HCT116 (cell line): ENCODE measurements around the gene WASL. TPM values are rescaled to one million over a fixed set of nuclear protein-coding genes. Genes with fewer than 3 reads are reported as not detected.

Source experiments
- ATAC-seq: fragments of 200-7000 bp; cut with Tn5 transposase; 2 replicates; pipeline ENCODE4 v1.9.1; 2020; ENCODE audit warnings: mild to moderate bottlenecking, moderate library complexity
- BruUV-seq: library from RNA; stranded (reverse); fragments of 400-500 nt; replicated peaks from 2 replicates; lab custom pipeline; 2021; lab: Mats Ljungman, UMichigan
- CTCF ChIA-PET: fragments of 300-600 bp; sonication (Branson Sonifier 250); formaldehyde crosslinking; loops from one replicate; lab custom pipeline; 2021; ENCODE audit warnings: antibody characterized with exemption; lab: Charles Lee
- POLR2A ChIA-PET: fragments of 300-600, 350-600 bp; sonication (Branson Sonifier 250); formaldehyde crosslinking; loops from one replicate; lab custom pipeline; 2021; ENCODE audit warnings: antibody characterized with exemption; lab: Charles Lee
- RAD21 ChIA-PET, 2 experiments: fragments of 300-600 bp; sonication (Branson Sonifier 250); formaldehyde crosslinking; loops; one replicate each; lab custom pipeline; 2023; ENCODE audit warnings: low total read pairs in 2 of 2; ENCODE audit not compliant: uncharacterized antibody in 2 of 2, unreplicated experiment in 2 of 2, low non-redundant PET in 1 of 2; lab: Charles Lee
- DNase-seq: peaks from one replicate; pipeline ENCODE4 v3.0.0-alpha.2; 2010; ENCODE audit warnings: low read depth, low spot score
- H2AFZ ChIP-seq: fragments of 200-600 bp; shearing (Covaris generic), sonication (generic); 2 replicates; pipeline ENCODE4 v1.6.1; 2017; ENCODE audit warnings: low read depth, mixed run types, mixed read lengths, antibody characterized with exemption, low read length; ENCODE audit not compliant: poor library complexity, severe bottlenecking
- H3K27ac ChIP-seq: 2 replicates; pipeline ENCODE4 v1.5.1; 2012; ENCODE audit warnings: low read depth, low read length
- H3K27me3 ChIP-seq: fragments of 200-600 bp; sonication (generic); 2 replicates; pipeline ENCODE4 v1.6.1; 2016; ENCODE audit warnings: mixed run types, low read length, mixed read lengths; ENCODE audit not compliant: insufficient read depth
- H3K36me3 ChIP-seq, 2 experiments: fragments of 200-500 bp in 1 of 2; fragments of 200-600 bp in 1 of 2; sonication (Bioruptor generic) in 1 of 2; sonication (generic) in 1 of 2; 2 replicates each; pipeline versions ENCODE4 v1.5.1 to v1.6.1; 2014 to 2016; ENCODE audit warnings: low read length in 2 of 2, inconsistent platforms in 1 of 2, mixed read lengths in 1 of 2, mixed run types in 1 of 2; ENCODE audit not compliant: insufficient read depth in 2 of 2, control insufficient read depth in 1 of 2
- H3K4me1 ChIP-seq, 2 experiments: fragments of 200-600 bp in 1 of 2; sonication (generic) in 1 of 2; 2 replicates each; pipeline versions ENCODE4 v1.5.1 to v1.6.1; 2012 to 2017; ENCODE audit warnings: low read length in 2 of 2, inconsistent platforms in 1 of 2, mild to moderate bottlenecking in 1 of 2, mixed read lengths in 1 of 2, mixed run types in 1 of 2, moderate library complexity in 1 of 2; ENCODE audit not compliant: insufficient read depth in 2 of 2, control insufficient read depth in 1 of 2
- H3K4me2 ChIP-seq: fragments of 200-600 bp; sonication (generic); 2 replicates; pipeline ENCODE4 v1.6.1; 2017; ENCODE audit warnings: mixed run types, low read length, mixed read lengths
- H3K4me3 ChIP-seq, 2 experiments: fragments of 200-600 bp in 1 of 2; sonication (generic) in 1 of 2; replicated peaks in 1 of 2; 2 replicates each; pipeline ENCODE4 v1.5.1; 2011 to 2016; ENCODE audit warnings: low read length in 2 of 2, control low read depth in 1 of 2, low read depth in 1 of 2, mild to moderate bottlenecking in 1 of 2, mixed read lengths in 1 of 2, mixed run types in 1 of 2
- H3K79me2 ChIP-seq: fragments of 200-600 bp; sonication (generic); 2 replicates; pipeline ENCODE4 v1.6.1; 2017; ENCODE audit warnings: mild to moderate bottlenecking, mixed run types, low read length, moderate library complexity, mixed read lengths; ENCODE audit not compliant: insufficient read depth
- H3K9ac ChIP-seq: fragments of 200-600 bp; sonication (generic); 2 replicates; pipeline ENCODE4 v1.6.1; 2016; ENCODE audit warnings: low read length, mixed read lengths
- H3K9me2 ChIP-seq: fragments of 200-600 bp; sonication (generic), shearing (Covaris generic); 2 replicates; pipeline ENCODE4 v1.6.1; 2017; ENCODE audit warnings: mixed run types, mild to moderate bottlenecking, moderate library complexity; ENCODE audit not compliant: insufficient read depth
- H3K9me3 ChIP-seq, 2 experiments: fragments of 200-500 bp in 1 of 2; fragments of 200-600 bp in 1 of 2; sonication (Bioruptor generic) in 1 of 2; sonication (generic) in 1 of 2; 2 replicates each; pipeline ENCODE4 v1.6.1; 2014 to 2017; ENCODE audit warnings: low read length in 2 of 2, mixed read lengths in 2 of 2, inconsistent platforms in 1 of 2, low read depth in 1 of 2, mild to moderate bottlenecking in 1 of 2, mixed run types in 1 of 2, moderate library complexity in 1 of 2; ENCODE audit not compliant: control insufficient read depth in 1 of 2, insufficient read depth in 1 of 2
- H4K20me1 ChIP-seq: fragments of 200-600 bp; sonication (generic), shearing (Covaris generic); 2 replicates; pipeline ENCODE4 v1.6.1; 2017; ENCODE audit warnings: mixed run types, mild to moderate bottlenecking, moderate library complexity; ENCODE audit not compliant: insufficient read depth
- ATF3 ChIP-seq: IDR thresholded peaks from 2 replicates; pipeline ENCODE4 v1.6.1; 2012
- CEBPB ChIP-seq: IDR thresholded peaks from 2 replicates; pipeline ENCODE4 v1.6.1; 2012; ENCODE audit warnings: low read depth
- EGR1 ChIP-seq: IDR thresholded peaks from 2 replicates; pipeline ENCODE4 v1.6.1; 2012; ENCODE audit warnings: low read depth
- ELF1 ChIP-seq: IDR thresholded peaks from 2 replicates; pipeline ENCODE4 v1.6.1; 2012; ENCODE audit warnings: low read depth, borderline replicate concordance
- EZH2 ChIP-seq: fragments of 200-600 bp; sonication (generic); IDR thresholded peaks from 2 replicates; pipeline ENCODE4 v1.6.1; 2017; ENCODE audit warnings: antibody characterized with exemption, mixed run types
- EZH2phosphoT487 ChIP-seq: fragments of 200-600 bp; IDR thresholded peaks from 2 replicates; pipeline ENCODE4 v1.6.1; 2018; ENCODE audit warnings: antibody characterized with exemption, borderline replicate concordance
- FOSL1 ChIP-seq: IDR thresholded peaks from 2 replicates; pipeline ENCODE4 v1.6.1; 2012; ENCODE audit warnings: low read depth
- JUND ChIP-seq: IDR thresholded peaks from 2 replicates; pipeline ENCODE4 v1.6.1; 2012
- MAX ChIP-seq: IDR thresholded peaks from 2 replicates; pipeline ENCODE4 v1.6.1; 2012
- POLR2A ChIP-seq: IDR thresholded peaks from 2 replicates; pipeline ENCODE4 v1.7.0; 2011; ENCODE audit warnings: borderline replicate concordance; ENCODE audit not compliant: insufficient read depth, insufficient read length; ENCODE audit errors: extremely low read depth
- RAD21 ChIP-seq: IDR thresholded peaks from 2 replicates; pipeline ENCODE4 v1.6.1; 2012; ENCODE audit warnings: low read depth, mild to moderate bottlenecking
- SP1 ChIP-seq: IDR thresholded peaks from 2 replicates; pipeline ENCODE4 v1.6.1; 2012; ENCODE audit warnings: low read depth
- SRF ChIP-seq: IDR thresholded peaks from 2 replicates; pipeline ENCODE4 v1.6.1; 2012; ENCODE audit warnings: low read depth
- TCF7L2 ChIP-seq: IDR thresholded peaks from 2 replicates; pipeline ENCODE4 v1.7.0; 2011; ENCODE audit warnings: borderline replicate concordance, inconsistent platforms; ENCODE audit not compliant: insufficient read depth, insufficient read length; ENCODE audit errors: extremely low read depth
- YY1 ChIP-seq: IDR thresholded peaks from 2 replicates; pipeline ENCODE4 v1.6.1; 2011; ENCODE audit warnings: low read length, low read depth, moderate library complexity, mild to moderate bottlenecking; ENCODE audit not compliant: insufficient replicate concordance; ENCODE audit errors: extremely low read depth
- ZBTB33 ChIP-seq: IDR thresholded peaks from 2 replicates; pipeline ENCODE4 v1.6.1; 2011; ENCODE audit warnings: mild to moderate bottlenecking, low read length, moderate library complexity; ENCODE audit not compliant: insufficient replicate concordance; ENCODE audit errors: extremely low read depth
- ZFX ChIP-seq: fragments of 450-650 bp; IDR thresholded peaks from 2 replicates; pipeline ENCODE4 v1.6.1; 2017
- intact Hi-C: fragments of 100-400 bp; cut with micrococcal nuclease; formaldehyde crosslinking; loops from 2 replicates; pipeline ENCODE4 v1.10.0; 2022
- total RNA-seq: library from RNA; stranded (reverse); gene quantifications from one replicate; pipeline ENCODE4 v1.2.1, GENCODE V29; 2021; ENCODE audit not compliant: unreplicated experiment
- TF ChIP-seq, protein P1 (sequence below): IDR thresholded peaks from 2 replicates; pipeline ENCODE4 v1.6.1; 2012; ENCODE audit warnings: low read depth

The WASL gene
- total RNA-seq, 1 experiment from 2014 or later: 26.2 TPM

GRCh38 chr7:123754271-123754871 lies 5.6 kb upstream of the WASL start (continued):
- TF ChIP-seq ZBTB33 (no peak), POLR2A (no peak), TCF7L2 (no peak), EGR1 (no peak), RAD21 (no peak), MAX (no peak), YY1 (no peak), SP1 (no peak), ATF3 (no peak), EZH2 (no peak), SRF (no peak), JUND (no peak), FOSL1 (no peak), ELF1 (no peak), ZFX (no peak)

- Histone ChIP-seq H3K9ac (no peak overlapping the region), H3K27ac (no peak overlapping the region), H4K20me1 (no peaks in the 10 kb centered on the region), H3K36me3 (no peaks in the 10 kb centered on the region), H2AFZ (no peak overlapping the region), H3K4me3 (no peak overlapping the region), H3K27me3 (no peaks in the 10 kb centered on the region), H3K9me3 (no peaks in the 10 kb centered on the region), H3K4me1 (peaks cover 4 to 17% of the 10 kb centered on the region in 2 experiments; a peak in 3 of 4 replicates), H3K79me2 (peaks cover 19% of the 10 kb centered on the region), H3K9me2 (no peaks in the 10 kb centered on the region), H3K4me2 (no peak overlapping the region)
- ChIA-PET RAD21 (no interaction called here), POLR2A (no interaction called here), CTCF (no interaction called here)
- no TSS peak for BruUV-seq
- intact Hi-C loops: no loop called here
- ATAC-seq (no peak), DNase-seq (no peak)
- TF ChIP-seq MAX (no peak), ZBTB33 (no peak), SRF (no peak), EZH2phosphoT487 (no peak), CEBPB (no peak), ATF3 (no peak)
- TF ChIP-seq, protein P1, sequence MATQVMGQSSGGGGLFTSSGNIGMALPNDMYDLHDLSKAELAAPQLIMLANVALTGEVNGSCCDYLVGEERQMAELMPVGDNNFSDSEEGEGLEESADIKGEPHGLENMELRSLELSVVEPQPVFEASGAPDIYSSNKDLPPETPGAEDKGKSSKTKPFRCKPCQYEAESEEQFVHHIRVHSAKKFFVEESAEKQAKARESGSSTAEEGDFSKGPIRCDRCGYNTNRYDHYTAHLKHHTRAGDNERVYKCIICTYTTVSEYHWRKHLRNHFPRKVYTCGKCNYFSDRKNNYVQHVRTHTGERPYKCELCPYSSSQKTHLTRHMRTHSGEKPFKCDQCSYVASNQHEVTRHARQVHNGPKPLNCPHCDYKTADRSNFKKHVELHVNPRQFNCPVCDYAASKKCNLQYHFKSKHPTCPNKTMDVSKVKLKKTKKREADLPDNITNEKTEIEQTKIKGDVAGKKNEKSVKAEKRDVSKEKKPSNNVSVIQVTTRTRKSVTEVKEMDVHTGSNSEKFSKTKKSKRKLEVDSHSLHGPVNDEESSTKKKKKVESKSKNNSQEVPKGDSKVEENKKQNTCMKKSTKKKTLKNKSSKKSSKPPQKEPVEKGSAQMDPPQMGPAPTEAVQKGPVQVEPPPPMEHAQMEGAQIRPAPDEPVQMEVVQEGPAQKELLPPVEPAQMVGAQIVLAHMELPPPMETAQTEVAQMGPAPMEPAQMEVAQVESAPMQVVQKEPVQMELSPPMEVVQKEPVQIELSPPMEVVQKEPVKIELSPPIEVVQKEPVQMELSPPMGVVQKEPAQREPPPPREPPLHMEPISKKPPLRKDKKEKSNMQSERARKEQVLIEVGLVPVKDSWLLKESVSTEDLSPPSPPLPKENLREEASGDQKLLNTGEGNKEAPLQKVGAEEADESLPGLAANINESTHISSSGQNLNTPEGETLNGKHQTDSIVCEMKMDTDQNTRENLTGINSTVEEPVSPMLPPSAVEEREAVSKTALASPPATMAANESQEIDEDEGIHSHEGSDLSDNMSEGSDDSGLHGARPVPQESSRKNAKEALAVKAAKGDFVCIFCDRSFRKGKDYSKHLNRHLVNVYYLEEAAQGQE: no peak
These were observed 3.7 kb upstream of the WASL start for GRCh38 chr7:123752534-123752933.
